ENCODE data around the gene CPEB4. TPM values are rescaled to one million over a fixed set of nuclear protein-coding genes. Genes with fewer than 3 reads are reported as not detected.

CPEB4 gene
- total and polyA plus RNA-seq, 2 of the 8 experiments (the other 6 are each of a cell fraction or from before 2014, with no cell fraction given), result 8.4 to 13.4 TPM

DNA sequence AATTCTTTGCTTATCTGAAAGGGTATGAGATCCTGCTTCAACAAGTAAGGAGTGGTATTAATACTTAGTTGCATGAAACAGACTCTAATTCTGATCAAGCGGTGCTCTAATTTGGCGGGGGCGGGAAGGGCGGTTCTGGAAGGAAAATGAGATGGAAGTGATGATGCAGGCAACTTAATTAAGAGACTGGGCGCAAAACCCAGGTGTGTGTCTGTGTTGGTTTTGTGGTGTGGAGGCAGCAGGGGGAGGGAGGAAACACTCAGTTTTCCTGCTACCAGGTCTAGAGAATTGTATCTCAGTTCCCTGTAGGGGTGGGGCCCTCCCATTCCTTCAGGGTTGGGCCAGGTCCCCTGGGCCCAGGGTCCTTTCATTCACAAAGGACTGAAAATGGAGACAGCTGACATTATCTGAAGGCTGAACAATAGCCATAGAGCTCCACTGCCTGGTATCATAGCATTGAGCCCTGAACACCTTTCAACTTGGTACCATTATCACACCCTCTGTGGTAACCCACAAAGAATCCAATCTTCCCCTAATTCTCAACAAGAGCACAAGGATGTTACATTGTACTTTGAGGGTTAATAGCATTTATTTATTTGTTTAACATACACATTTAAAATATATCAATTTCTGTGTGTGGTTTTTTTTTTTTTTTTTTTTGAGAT lies 83.7 kb downstream of the CPEB4 start:
- no peaks in the 10 kb centered on the region for H3K36me3 ChIP-seq (ENCODE audit: control insufficient read depth in 2 of 4, insufficient read depth in 4 of 4, low read length in 3 of 4)
- no peak overlapping the region for H3K27ac ChIP-seq (ENCODE audit: low read depth, low read length)
- H2AFZ ChIP-seq (ENCODE audit: low read length), result no peak overlapping the region
- no peak overlapping the region for H3K4ac ChIP-seq (replicated peaks; ENCODE audit: insufficient read length, low read depth, low read length)
- H3K4me1 ChIP-seq (replicated peaks in 1 of 4; ENCODE audit: control insufficient read depth in 3 of 4, insufficient read depth in 4 of 4, low read length in 3 of 4), result peaks cover 4 to 18% (median 15%) of the 10 kb centered on the region in 4 experiments
- WGBS, 2 experiments (ENCODE audit: extremely low coverage in 1 of 2, insufficient coverage in 1 of 2, insufficient read length in 1 of 2, insufficient replicate concordance in 2 of 2, low coverage in 1 of 2, low lambda C conversion rate in 2 of 2, missing lambda C conversion rate in 1 of 2), result 88% methylated on average over 5 of the region's 5 CpGs; no CpG with 5 or more reads in 1 of the 2 experiments
- no peak overlapping the region; a peak in 1 of 4 replicates for H3K4me2 ChIP-seq (ENCODE audit: insufficient read depth in 1 of 2, low read depth in 2 of 2, low read length in 2 of 2)
- H4K8ac ChIP-seq (ENCODE audit: extremely low read depth, insufficient read depth, low read length), result no peak overlapping the region
- H3K14ac ChIP-seq (ENCODE audit: insufficient read length), result no peak overlapping the region
- peaks cover 5% of the 10 kb centered on the region for H3K23me2 ChIP-seq (ENCODE audit: low read depth, low read length)
- FAIRE-seq (no peak), DNase-seq (ENCODE audit: low read depth in 1 of 2, low spot score in 2 of 2) (no peak)
- no peak overlapping the region for H3K4me3 ChIP-seq (ENCODE audit: extremely low read depth in 1 of 4, insufficient read depth in 2 of 4, low read depth in 3 of 4, low read length in 4 of 4)
- H4K91ac ChIP-seq (replicated peaks; ENCODE audit: insufficient read length, low read length), result peak overlapping the region; percentile 14
- H3K18ac ChIP-seq (ENCODE audit: extremely low read depth, low read length), result no peak overlapping the region
- no peaks in the 10 kb centered on the region for H4K20me1 ChIP-seq (replicated peaks in 1 of 2; ENCODE audit: control insufficient read depth in 1 of 2, insufficient read depth in 2 of 2, low read length in 2 of 2)
- no peak overlapping the region for H3K23ac ChIP-seq (ENCODE audit: insufficient read length)
- H3K9ac ChIP-seq (replicated peaks in 1 of 4; ENCODE audit: extremely low read depth in 1 of 4, low read depth in 3 of 4, low read length in 3 of 4), result no peak overlapping the region
- no peak overlapping the region for H4K5ac ChIP-seq (ENCODE audit: insufficient read length, low read depth, low read length)
- peak overlapping the region; percentile 18; the same call in 1 of the 2 replicates for H2BK5ac ChIP-seq (ENCODE audit: low read depth, low read length)
- no peaks in the 10 kb centered on the region for H3K9me3 ChIP-seq (ENCODE audit: insufficient read depth in 2 of 2, low read depth in 1 of 2, low read length in 1 of 2)
- H2AK5ac ChIP-seq (ENCODE audit: low read depth, low read length), result no peak overlapping the region
- POLR2A ChIA-PET (ENCODE audit: partially characterized antibody), result interaction anchor here (1.4 to 2.3 kb wide), 3 partner anchors 9 to 356 kb away, joined by 4 to 35 read pairs (median 8); partner anchors contain the start of gene BOD1
- peak overlapping the region; percentile 92; the same call in 1 of the 2 replicates for H2BK12ac ChIP-seq (ENCODE audit: low read depth, low read length)
- CTCF ChIA-PET (ENCODE audit: partially characterized antibody), result interaction anchor here (0.6 to 4.1 kb wide), 12 partner anchors 13 to 616 kb away, joined by 3 to 28 read pairs (median 4); no protein-coding TSS in a partner anchor
- no peak overlapping the region for H3K56ac ChIP-seq (replicated peaks; ENCODE audit: insufficient read length, low read depth, low read length)
- H2BK120ac ChIP-seq (replicated peaks; ENCODE audit: low read depth, low read length), result peak overlapping the region; percentile 38
- H2BK15ac ChIP-seq (ENCODE audit: low read length), result peak overlapping the region; percentile 82; the same call in 1 of the 2 replicates
- peak overlapping the region; percentile 87; the same call in 1 of the 2 replicates for H2BK20ac ChIP-seq (ENCODE audit: low read length)
- H3K79me1 ChIP-seq (ENCODE audit: low read depth, low read length), result no peaks in the 10 kb centered on the region
- H3K27me3 ChIP-seq (replicated peaks in 1 of 4; ENCODE audit: control insufficient read depth in 3 of 4, extremely low read depth in 1 of 4, insufficient read depth in 3 of 4, low read length in 3 of 4), result no peaks in the 10 kb centered on the region; a peak in 1 of 7 replicates
- H3K79me2 ChIP-seq (ENCODE audit: control insufficient read depth in 1 of 2, insufficient read depth in 2 of 2, low read length in 2 of 2), result no peaks in the 10 kb centered on the region
- TF ChIP-seq POLR2AphosphoS5 (IDR thresholded peaks at IDR 0.05; ENCODE audit: low read depth, low read length) (no peak), EGR1 (IDR thresholded peaks at IDR 0.05; ENCODE audit: borderline replicate concordance, low read depth, low read length) (no peak), FOSL1 (IDR thresholded peaks at IDR 0.05; ENCODE audit: insufficient read depth, low read depth, low read length) (no peak), SP1 (IDR thresholded peaks at IDR 0.05; ENCODE audit: low read depth, low read length) (no peak), SIX5 (IDR thresholded peaks at IDR 0.05; ENCODE audit: low read depth, low read length) (no peak), POU5F1 (IDR thresholded peaks at IDR 0.05; ENCODE audit: low read depth, low read length) (no peak), JUN (IDR thresholded peaks at IDR 0.05; ENCODE audit: low read depth, low read length) (no peak), HDAC6 (IDR thresholded peaks at IDR 0.05; ENCODE audit: low read depth, low read length) (no peak), TAF1 (IDR thresholded peaks at IDR 0.05; ENCODE audit: low read depth, low read length) (no peak), NRF1 (IDR thresholded peaks at IDR 0.05; ENCODE audit: low read depth, low read length) (no peak)
- TF ChIP-seq, protein P1, sequence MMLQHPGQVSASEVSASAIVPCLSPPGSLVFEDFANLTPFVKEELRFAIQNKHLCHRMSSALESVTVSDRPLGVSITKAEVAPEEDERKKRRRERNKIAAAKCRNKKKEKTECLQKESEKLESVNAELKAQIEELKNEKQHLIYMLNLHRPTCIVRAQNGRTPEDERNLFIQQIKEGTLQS (IDR thresholded peaks at IDR 0.05; ENCODE audit: insufficient read depth, low read depth, low read length), result no peak
- TF ChIP-seq, protein P2, sequence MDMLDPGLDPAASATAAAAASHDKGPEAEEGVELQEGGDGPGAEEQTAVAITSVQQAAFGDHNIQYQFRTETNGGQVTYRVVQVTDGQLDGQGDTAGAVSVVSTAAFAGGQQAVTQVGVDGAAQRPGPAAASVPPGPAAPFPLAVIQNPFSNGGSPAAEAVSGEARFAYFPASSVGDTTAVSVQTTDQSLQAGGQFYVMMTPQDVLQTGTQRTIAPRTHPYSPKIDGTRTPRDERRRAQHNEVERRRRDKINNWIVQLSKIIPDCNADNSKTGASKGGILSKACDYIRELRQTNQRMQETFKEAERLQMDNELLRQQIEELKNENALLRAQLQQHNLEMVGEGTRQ (IDR thresholded peaks at IDR 0.05; ENCODE audit: low read length), result no peak

Data from H1 (cell line).